Caco-2 (cell line): ENCODE measurements around the gene PLCB1. TPM values are rescaled to one million over a fixed set of nuclear protein-coding genes. Genes with fewer than 3 reads are reported as not detected.
"Not testable (repeated sequence)": the region's sequence is repeated elsewhere in the genome, so short reads cannot be mapped to it uniquely, and the experiment has no call there.

ENCODE experiments used
- BruUV-seq: library from RNA; stranded (reverse); fragments of 400-500 nt; replicated peaks from 2 replicates; lab custom pipeline; 2021; lab: Mats Ljungman, UMichigan
- CTCF ChIA-PET: fragments of 300-600 bp; sonication (Branson Sonifier 250); formaldehyde crosslinking; loops from one replicate; lab custom pipeline; 2022; ENCODE audit warnings: antibody characterized with exemption; lab: Charles Lee
- POLR2A ChIA-PET: fragments of 300-600 bp; sonication (Branson Sonifier 250); formaldehyde crosslinking; loops from one replicate; lab custom pipeline; 2022; ENCODE audit warnings: antibody characterized with exemption; lab: Charles Lee
- DNase-seq, 2 experiments: peaks; one replicate each; pipeline versions ENCODE4 v3.0.0 to v3.0.0-alpha.2; 2020 to 2022
- H3K27me3 ChIP-seq: replicated peaks from 2 replicates; pipeline ENCODE4 v1.6.0; 2011; ENCODE audit warnings: low read length; ENCODE audit not compliant: control insufficient read depth, insufficient read depth
- H3K36me3 ChIP-seq: 2 replicates; pipeline ENCODE4 v1.5.1; 2011; ENCODE audit warnings: low read length; ENCODE audit not compliant: control insufficient read depth, insufficient read depth
- H3K4me1 ChIP-seq: fragments of 250-450 bp; sonication (Bioruptor Pico); 2 replicates; pipeline ENCODE4 v1.5.1; 2020; ENCODE audit warnings: mild to moderate bottlenecking
- H3K4me3 ChIP-seq: 2 replicates; pipeline ENCODE4 v1.5.1; 2011; ENCODE audit warnings: low read depth, mild to moderate bottlenecking, control low read depth, low read length
- H3K9me3 ChIP-seq: fragments of 250-450 bp; sonication (Bioruptor Pico); 2 replicates; pipeline ENCODE4 v1.5.1; 2020; ENCODE audit warnings: mild to moderate bottlenecking, moderate library complexity
- H3K27ac Mint-ChIP-seq: one replicate; pipeline ENCODE4 v1.8.0; 2022; ENCODE audit warnings: mixed read lengths; ENCODE audit not compliant: unreplicated experiment
- H3K27me3 Mint-ChIP-seq: one replicate; pipeline ENCODE4 v1.8.0; 2022; ENCODE audit warnings: mixed read lengths; ENCODE audit not compliant: insufficient read depth, unreplicated experiment
- H3K36me3 Mint-ChIP-seq: one replicate; pipeline ENCODE4 v1.8.0; 2022; ENCODE audit warnings: mild to moderate bottlenecking, mixed read lengths; ENCODE audit not compliant: insufficient read depth, unreplicated experiment
- H3K4me1 Mint-ChIP-seq: one replicate; pipeline ENCODE4 v1.8.0; 2022; ENCODE audit warnings: low read depth, mixed read lengths; ENCODE audit not compliant: unreplicated experiment
- H3K4me3 Mint-ChIP-seq: one replicate; pipeline ENCODE4 v1.8.0; 2022; ENCODE audit warnings: mild to moderate bottlenecking, moderate library complexity, mixed read lengths; ENCODE audit not compliant: unreplicated experiment
- H3K9me3 Mint-ChIP-seq: one replicate; pipeline ENCODE4 v1.8.0; 2022; ENCODE audit warnings: mixed read lengths; ENCODE audit not compliant: unreplicated experiment
- CTCF ChIP-seq, 2 experiments: fragments of 200-600 bp in 1 of 2; IDR thresholded peaks; 1 replicate in 1 of 2; 2 replicates in 1 of 2; pipeline versions ENCODE4 v1.5.1 to v1.8.0; 2011 to 2022; ENCODE audit warnings: antibody characterized with exemption in 1 of 2, control low read depth in 1 of 2, inconsistent platforms in 1 of 2, low read depth in 1 of 2, low read length in 1 of 2, mild to moderate bottlenecking in 1 of 2, moderate library complexity in 1 of 2; ENCODE audit not compliant: insufficient read depth in 1 of 2, severe bottlenecking in 1 of 2, unreplicated experiment in 1 of 2
- intact Hi-C: fragments of 100-400 bp; cut with micrococcal nuclease; formaldehyde crosslinking; loops from one replicate; pipeline ENCODE4 v1.10.0; 2022; ENCODE audit not compliant: unreplicated experiment
- total RNA-seq: library from RNA; stranded (reverse); gene quantifications from 2 replicates; pipeline ENCODE4 v1.2.3, GENCODE V29; 2022

PLCB1 gene
- total RNA-seq, 1 experiment from 2014 or later = 105 TPM

DNA sequence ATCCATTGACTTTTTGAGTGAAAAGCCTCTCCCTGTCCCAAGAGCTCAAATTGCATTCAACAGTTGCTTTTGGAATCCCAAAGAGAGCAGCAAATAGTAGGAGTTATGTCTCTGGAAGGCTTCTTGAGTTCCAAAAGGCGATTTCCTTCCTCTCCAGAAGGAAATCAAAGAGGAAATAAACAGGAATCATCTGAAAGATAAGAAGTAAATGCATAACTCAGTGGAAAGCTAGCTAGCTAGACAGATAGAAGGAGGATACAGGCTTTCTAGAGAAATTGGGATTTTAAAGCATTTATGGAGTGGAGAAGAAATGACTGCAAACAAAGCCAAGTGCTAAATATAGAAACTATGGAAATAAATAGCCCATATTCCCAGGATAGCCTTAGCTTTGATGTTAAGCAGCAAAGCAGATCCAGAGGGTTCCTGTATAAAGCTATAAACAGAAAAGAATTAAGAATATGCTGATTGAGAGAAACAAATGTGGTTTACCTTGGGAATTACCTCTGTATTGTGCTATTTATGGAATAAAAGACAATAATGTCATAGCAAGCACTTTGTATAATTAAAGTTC lies 214.7 kb downstream of the PLCB1 start:
- CTCF ChIA-PET = no interaction called here
- Mint-ChIP-seq H3K36me3 (no peaks in the 10 kb centered on the region), H3K27me3 (no peaks in the 10 kb centered on the region), H3K27ac (no peak overlapping the region), H3K4me3 (no peak overlapping the region), H3K4me1 (no peaks in the 10 kb centered on the region), H3K9me3 (no peaks in the 10 kb centered on the region)
- no TSS peak for BruUV-seq
- H3K36me3 ChIP-seq = no peaks in the 10 kb centered on the region
- POLR2A ChIA-PET = no interaction called here
- intact Hi-C loops = no loop called here
- H3K4me1 ChIP-seq = no peaks in the 10 kb centered on the region
- no peak for TF ChIP-seq CTCF (IDR thresholded peaks at IDR 0.05; ENCODE audit: insufficient read depth in 1 of 2, low read depth in 1 of 2, low read length in 1 of 2, severe bottlenecking in 1 of 2, unreplicated experiment in 1 of 2)
- no peak for DNase-seq
- H3K9me3 ChIP-seq = no peaks in the 10 kb centered on the region
- no peaks in the 10 kb centered on the region for H3K27me3 ChIP-seq
- H3K4me3 ChIP-seq = no peak overlapping the region

DNA sequence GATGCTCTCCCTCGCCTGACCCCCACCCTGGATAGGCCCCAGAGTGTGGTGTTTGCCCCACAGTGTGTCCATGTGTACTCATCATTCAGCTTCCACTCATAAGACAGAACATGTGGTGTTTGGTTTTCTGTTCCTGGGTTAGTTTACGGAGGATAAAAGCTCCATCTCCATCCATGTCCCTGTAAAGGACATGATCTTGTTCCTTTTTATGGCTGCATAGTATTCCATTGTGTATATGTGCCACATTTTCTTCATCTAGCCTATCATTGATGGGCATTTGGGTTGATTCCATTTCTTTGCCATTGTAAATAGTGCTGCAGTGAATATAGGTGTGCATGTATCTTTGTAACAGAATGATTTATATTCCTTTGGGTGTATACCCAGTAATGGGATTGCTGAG lies 218.2 kb downstream of the PLCB1 start:
- H3K4me1 Mint-ChIP-seq, CTCF ChIA-PET: not testable (repeated sequence)

GRCh38 chr20:8352486-8352885 lies 220.4 kb downstream of the PLCB1 start:
- Mint-ChIP-seq H3K36me3 (no peaks in the 10 kb centered on the region), H3K9me3 (no peaks in the 10 kb centered on the region), H3K27me3 (no peaks in the 10 kb centered on the region), H3K4me1 (no peaks in the 10 kb centered on the region), H3K4me3 (no peak overlapping the region), H3K27ac (no peak overlapping the region)
- no peak overlapping the region for H3K4me3 ChIP-seq
- BruUV-seq = no TSS peak
- intact Hi-C loops = no loop called here
- no peak for DNase-seq
- CTCF ChIA-PET = no interaction called here
- H3K27me3 ChIP-seq = no peaks in the 10 kb centered on the region
- POLR2A ChIA-PET = no interaction called here
- no peaks in the 10 kb centered on the region for H3K4me1 ChIP-seq
- no peaks in the 10 kb centered on the region for H3K9me3 ChIP-seq
- H3K36me3 ChIP-seq = no peaks in the 10 kb centered on the region
- no peak for TF ChIP-seq CTCF (IDR thresholded peaks at IDR 0.05; ENCODE audit: insufficient read depth in 1 of 2, low read depth in 1 of 2, low read length in 1 of 2, severe bottlenecking in 1 of 2, unreplicated experiment in 1 of 2)

More for the DNA sequence above, 218.2 kb downstream of the PLCB1 start:
- H3K4me1 ChIP-seq, H3K4me3 ChIP-seq, H3K27me3 ChIP-seq, BruUV-seq, POLR2A ChIA-PET, H3K4me3 Mint-ChIP-seq, intact Hi-C loops, H3K9me3 Mint-ChIP-seq, H3K9me3 ChIP-seq, H3K27ac Mint-ChIP-seq, H3K36me3 Mint-ChIP-seq, H3K27me3 Mint-ChIP-seq, DNase-seq, H3K36me3 ChIP-seq: not testable (repeated sequence)

GRCh38 chr20:8353512-8353911 lies 221.4 kb downstream of the PLCB1 start:
- no TSS peak for BruUV-seq
- no peak for TF ChIP-seq CTCF (IDR thresholded peaks at IDR 0.05; ENCODE audit: insufficient read depth in 1 of 2, low read depth in 1 of 2, low read length in 1 of 2, severe bottlenecking in 1 of 2, unreplicated experiment in 1 of 2)

More at GRCh38 chr20:8353512-8353911, 221.4 kb downstream of the PLCB1 start:
- Mint-ChIP-seq H3K36me3 (no peaks in the 10 kb centered on the region), H3K9me3 (no peaks in the 10 kb centered on the region), H3K4me3 (no peak overlapping the region), H3K27me3 (no peaks in the 10 kb centered on the region), H3K4me1 (no peaks in the 10 kb centered on the region), H3K27ac (no peak overlapping the region)
- DNase-seq = no peak
- H3K36me3 ChIP-seq = no peaks in the 10 kb centered on the region
- POLR2A ChIA-PET = no interaction called here
- no peak overlapping the region for H3K4me3 ChIP-seq
- H3K4me1 ChIP-seq = no peaks in the 10 kb centered on the region
- intact Hi-C loops = no loop called here
- H3K27me3 ChIP-seq = no peaks in the 10 kb centered on the region
- no peaks in the 10 kb centered on the region for H3K9me3 ChIP-seq
- CTCF ChIA-PET = no interaction called here
